ENCODE measurements around the gene ARV1.
"Not testable (repeated sequence)": the region's sequence is repeated elsewhere in the genome, so short reads cannot be mapped to it uniquely, and the experiment has no call there.

Gene ARV1

GRCh38 chr1:230976825-230977747 lies 1.8 kb upstream of the ARV1 start:
- DNase-seq (ENCODE audit: low spot score) = peak; percentile 46

- peak; percentile 66 for DNase-seq (ENCODE audit: low spot score)
These were observed 968 bp upstream of the ARV1 start for GRCh38 chr1:230977761-230978490.

GRCh38 chr1:230979389-230979716 lies 459 bp downstream of the ARV1 start:
- DNase-seq (ENCODE audit: low spot score) = no peak

- peak; percentile 11 for DNase-seq (ENCODE audit: low spot score)
These were observed 1.1 kb downstream of the ARV1 start for GRCh38 chr1:230979952-230980351.

GRCh38 chr1:230982696-230983095 lies 3.8 kb downstream of the ARV1 start:
- no peak for DNase-seq (ENCODE audit: low spot score)

- DNase-seq (ENCODE audit: low spot score) = no peak
These were observed 4.9 kb downstream of the ARV1 start for GRCh38 chr1:230983811-230984210.

- DNase-seq (ENCODE audit: low spot score) = not testable (repeated sequence)
These were observed 6.0 kb downstream of the ARV1 start for GRCh38 chr1:230984622-230985515.

GRCh38 chr1:230985711-230986110 lies 6.8 kb downstream of the ARV1 start:
- DNase-seq (ENCODE audit: low spot score) = no peak

GRCh38 chr1:230986976-230987375 lies 8.1 kb downstream of the ARV1 start:
- no peak for DNase-seq (ENCODE audit: low spot score)

GRCh38 chr1:230987448-230987847 lies 8.6 kb downstream of the ARV1 start:
- no peak for DNase-seq (ENCODE audit: low spot score)

GRCh38 chr1:230992100-230992774 lies 13.3 kb downstream of the ARV1 start:
- DNase-seq (ENCODE audit: low spot score) = no peak

- DNase-seq (ENCODE audit: low spot score) = no peak
These were observed 16.0 kb downstream of the ARV1 start for GRCh38 chr1:230994860-230995259.

GRCh38 chr1:231000201-231000600 lies 21.3 kb downstream of the ARV1 start:
- no peak for DNase-seq (ENCODE audit: low spot score)

- no peak for DNase-seq (ENCODE audit: low spot score)
These were observed 21.7 kb downstream of the ARV1 start for GRCh38 chr1:231000639-231001038.

GRCh38 chr1:231001892-231002291 lies 23.0 kb downstream of the ARV1 start:
- DNase-seq (ENCODE audit: low spot score) = no peak

GRCh38 chr1:231007535-231007934 lies 28.6 kb downstream of the ARV1 start:
- DNase-seq (ENCODE audit: low spot score) = not testable (repeated sequence)

GRCh38 chr1:231011360-231011759 lies 32.5 kb downstream of the ARV1 start:
- DNase-seq (ENCODE audit: low spot score) = no peak

- no peak for DNase-seq (ENCODE audit: low spot score)
These were observed 33.1 kb downstream of the ARV1 start for GRCh38 chr1:231011963-231012362.

- no peak for DNase-seq (ENCODE audit: low spot score)
These were observed 34.6 kb downstream of the ARV1 start for GRCh38 chr1:231013391-231014015.

- no peak for DNase-seq (ENCODE audit: low spot score)
These were observed 37.3 kb downstream of the ARV1 start for GRCh38 chr1:231016234-231016633.

- DNase-seq (ENCODE audit: low spot score) = no peak
These were observed 38.1 kb downstream of the ARV1 start for GRCh38 chr1:231016966-231017365.
